Suppressor macrophage (primary cell): ENCODE data around the gene SERPINB8.
A peak's percentile ranks its signal among the peaks of the same experiment; 100 is the strongest.
"Not testable (repeated sequence)": the region's sequence is repeated elsewhere in the genome, so short reads cannot be mapped to it uniquely, and the experiment has no call there.

Experiments
- DNase-seq, 4 experiments: peaks; one replicate each; pipeline ENCODE4 v3.0.0-alpha.2; 2020 to 2022
- total RNA-seq, 17 experiments: gene quantifications; one replicate each; lab custom pipeline; 2026; ENCODE audit warnings: mixed read lengths in 6 of 17, inconsistent platforms in 3 of 17; lab: John Stamatoyannopoulos, UW

The SERPINB8 gene
- total RNA-seq, result 27.2 to 62.6 (median 46.8) reads per million in 17 experiments

GRCh38 chr18:63969942-63970808 lies at the start of gene SERPINB8:
Gene SERPINB8 (plus strand): TSS chr18:63970081. CDS start chr18:63978309, 8,228 bp downstream.
- peak; percentile 87 to 95 (median 94) for DNase-seq

GRCh38 chr18:63922049-63922448 lies 47.8 kb upstream of the SERPINB8 start:
- DNase-seq, result peak in 1 of 4 experiments; percentile 26

- DNase-seq, result no peak
These were observed 45.3 kb upstream of the SERPINB8 start for GRCh38 chr18:63924551-63924950.

- peak in 2 of 4 experiments; percentile 18 to 32 for DNase-seq
These were observed 41.5 kb upstream of the SERPINB8 start for GRCh38 chr18:63928331-63928730.

GRCh38 chr18:63929369-63929768 lies 40.5 kb upstream of the SERPINB8 start:
- DNase-seq, result peak in 2 of 4 experiments; percentile 13 to 18

- peak in 3 of 4 experiments; percentile 13 to 54 (median 23) for DNase-seq
These were observed 39.0 kb upstream of the SERPINB8 start for GRCh38 chr18:63930773-63931354.

- peak; percentile 90 to 95 (median 93) for DNase-seq
These were observed 33.5 kb upstream of the SERPINB8 start for GRCh38 chr18:63936156-63936931.

GRCh38 chr18:63936932-63937393 lies 32.9 kb upstream of the SERPINB8 start:
- DNase-seq, result no peak

- DNase-seq, result no peak
These were observed 29.9 kb upstream of the SERPINB8 start for GRCh38 chr18:63940008-63940407.

- DNase-seq, result not testable (repeated sequence)
These were observed 29.3 kb upstream of the SERPINB8 start for GRCh38 chr18:63940543-63941050.

GRCh38 chr18:63947051-63947790 lies 22.7 kb upstream of the SERPINB8 start:
- no peak for DNase-seq

GRCh38 chr18:63949068-63949737 lies 20.7 kb upstream of the SERPINB8 start, which contains the start of gene HMSD:
Gene HMSD (plus strand): TSS chr18:63949301. CDS start chr18:63953456, 4,155 bp downstream.
- DNase-seq, result peak; percentile 56 to 87 (median 72)

- no peak for DNase-seq
These were observed 18.6 kb upstream of the SERPINB8 start for GRCh38 chr18:63951302-63951705.

GRCh38 chr18:63953811-63954210 lies 16.1 kb upstream of the SERPINB8 start:
- peak; percentile 18 to 67 (median 48) for DNase-seq

GRCh38 chr18:63956755-63957154 lies 13.1 kb upstream of the SERPINB8 start:
- no peak for DNase-seq

- no peak for DNase-seq
These were observed 9.0 kb upstream of the SERPINB8 start for GRCh38 chr18:63960891-63961290.

- DNase-seq, result peak; percentile 56 to 74 (median 74)
These were observed 8.4 kb upstream of the SERPINB8 start for GRCh38 chr18:63961435-63961980.

- DNase-seq, result no peak
These were observed 7.7 kb upstream of the SERPINB8 start for GRCh38 chr18:63962137-63962536.

GRCh38 chr18:63963615-63964256 lies 6.1 kb upstream of the SERPINB8 start:
- DNase-seq, result peak; percentile 71 to 91 (median 78)

GRCh38 chr18:63964908-63965307 lies 5.0 kb upstream of the SERPINB8 start:
- DNase-seq, result no peak
